Mesenchymal stem cell (in vitro differentiated cells and primary cell): Measurements from ENCODE around the gene CAPZA1.

ENCODE experiments used
- DNase-seq: peaks from one replicate; pipeline ENCODE4 v3.0.0-alpha.2; 2013
- H2AFZ ChIP-seq: one replicate; pipeline ENCODE4 v1.6.1; 2013; ENCODE audit warnings: low read depth, mild to moderate bottlenecking, control low read depth, inconsistent platforms, low read length, moderate library complexity
- H2AK5ac ChIP-seq: 2 replicates; pipeline ENCODE4 v1.6.1; 2013; ENCODE audit warnings: low read length, moderate library complexity, mild to moderate bottlenecking, inconsistent platforms; ENCODE audit not compliant: severe bottlenecking
- H2BK120ac ChIP-seq: one replicate; pipeline ENCODE4 v1.6.1; 2013; ENCODE audit warnings: low read depth, mild to moderate bottlenecking, inconsistent platforms, low read length, moderate library complexity
- H2BK12ac ChIP-seq, 2 experiments: one replicate each; pipeline ENCODE4 v1.6.1; 2013; ENCODE audit warnings: inconsistent platforms in 2 of 2, low read length in 2 of 2, mild to moderate bottlenecking in 2 of 2, moderate library complexity in 2 of 2, control low read depth in 1 of 2
- H2BK15ac ChIP-seq: one replicate; pipeline ENCODE4 v1.6.1; 2013; ENCODE audit warnings: mild to moderate bottlenecking, low read depth, inconsistent platforms; ENCODE audit not compliant: poor library complexity, severe bottlenecking
- H2BK5ac ChIP-seq: 2 replicates; pipeline ENCODE4 v1.6.1; 2013; ENCODE audit warnings: low read depth, mild to moderate bottlenecking, low read length, control low read depth, inconsistent platforms; ENCODE audit not compliant: poor library complexity, severe bottlenecking
- H3K14ac ChIP-seq, 2 experiments: one replicate each; pipeline ENCODE4 v1.6.1; 2013; ENCODE audit warnings: inconsistent platforms in 2 of 2, low read length in 2 of 2, control low read depth in 1 of 2, mild to moderate bottlenecking in 1 of 2, moderate library complexity in 1 of 2
- H3K18ac ChIP-seq, 2 experiments: one replicate each; pipeline ENCODE4 v1.6.1; 2013; ENCODE audit warnings: inconsistent platforms in 2 of 2, low read length in 2 of 2, control low read depth in 1 of 2, low read depth in 1 of 2, mild to moderate bottlenecking in 1 of 2
- H3K23ac ChIP-seq, 2 experiments: one replicate each; pipeline ENCODE4 v1.6.1; 2013; ENCODE audit warnings: inconsistent platforms in 2 of 2, low read length in 2 of 2, mild to moderate bottlenecking in 2 of 2, moderate library complexity in 2 of 2, control low read depth in 1 of 2
- H3K27ac ChIP-seq: 2 replicates; pipeline ENCODE4 v1.5.1; 2013; ENCODE audit warnings: mild to moderate bottlenecking, moderate library complexity, low read length, control low read depth, inconsistent platforms; ENCODE audit not compliant: poor library complexity, severe bottlenecking
- H3K27me3 ChIP-seq, 2 experiments: 2 replicates each; pipeline versions ENCODE4 v1.6.1 to v1.7.0; 2013; ENCODE audit warnings: low read length in 2 of 2, mild to moderate bottlenecking in 2 of 2, moderate library complexity in 2 of 2, control low read depth in 1 of 2, inconsistent platforms in 1 of 2; ENCODE audit not compliant: control insufficient read depth in 1 of 2, insufficient read depth in 1 of 2
- H3K36me3 ChIP-seq, 2 experiments: 2 replicates each; pipeline versions ENCODE4 v1.6.1 to v1.7.0; 2013; ENCODE audit warnings: low read length in 2 of 2, control low read depth in 1 of 2, inconsistent platforms in 1 of 2, low read depth in 1 of 2, mild to moderate bottlenecking in 1 of 2; ENCODE audit not compliant: insufficient read depth in 2 of 2, control insufficient read depth in 1 of 2
- H3K4ac ChIP-seq, 2 experiments: one replicate each; pipeline ENCODE4 v1.6.1; 2013; ENCODE audit warnings: inconsistent platforms in 2 of 2, low read length in 2 of 2, mild to moderate bottlenecking in 2 of 2, moderate library complexity in 2 of 2, control low read depth in 1 of 2, low read depth in 1 of 2
- H3K4me1 ChIP-seq: 2 replicates; pipeline ENCODE4 v1.6.1; 2013; ENCODE audit warnings: low read depth, low read length, control low read depth; ENCODE audit not compliant: control insufficient read depth, insufficient read depth
- H3K4me2 ChIP-seq: 2 replicates; pipeline ENCODE4 v1.6.1; 2013; ENCODE audit warnings: low read length, mild to moderate bottlenecking, inconsistent platforms; ENCODE audit not compliant: poor library complexity, severe bottlenecking
- H3K4me3 ChIP-seq, 2 experiments: 2 replicates each; pipeline versions ENCODE4 v1.5.1 to v1.7.0; 2013; ENCODE audit warnings: low read length in 2 of 2, mild to moderate bottlenecking in 2 of 2, control low read depth in 1 of 2, low read depth in 1 of 2; ENCODE audit not compliant: insufficient read depth in 1 of 2
- H3K79me1 ChIP-seq: replicated peaks from 2 replicates; pipeline ENCODE4 v1.6.1; 2013; ENCODE audit warnings: mild to moderate bottlenecking, control low read depth, low read length, inconsistent platforms; ENCODE audit not compliant: poor library complexity, severe bottlenecking
- H3K9ac ChIP-seq: 2 replicates; pipeline ENCODE4 v1.7.0; 2013; ENCODE audit warnings: mild to moderate bottlenecking, low read length, moderate library complexity
- H3K9me3 ChIP-seq: 2 replicates; pipeline ENCODE4 v1.7.0; 2013; ENCODE audit warnings: mild to moderate bottlenecking, low read length; ENCODE audit not compliant: control insufficient read depth
- H4K8ac ChIP-seq: one replicate; pipeline ENCODE4 v1.6.1; 2013; ENCODE audit warnings: inconsistent platforms, mild to moderate bottlenecking, low read length, moderate library complexity
- H4K91ac ChIP-seq: one replicate; pipeline ENCODE4 v1.6.1; 2013; ENCODE audit warnings: mild to moderate bottlenecking, low read length, inconsistent platforms
- WGBS: methylation state at CpG from one replicate; pipeline ENCODE4 v1.1.7; 2013; ENCODE audit warnings: mixed read lengths; 5-methylcytosine and 5-hydroxymethylcytosine counted together

The CAPZA1 gene

GRCh38 chr1:112646225-112646624 lies 26.6 kb downstream of the CAPZA1 start:
- H2AK5ac ChIP-seq = no peak overlapping the region
- no peak overlapping the region for H2BK15ac ChIP-seq
- H3K4me3 ChIP-seq = no peak overlapping the region
- no peak overlapping the region for H3K9ac ChIP-seq
- no peak overlapping the region for H3K18ac ChIP-seq
- no peak overlapping the region for H3K14ac ChIP-seq
- no peak overlapping the region for H2BK120ac ChIP-seq
- peaks cover 3% of the 10 kb centered on the region for H3K4me1 ChIP-seq
- no peak overlapping the region for H2BK5ac ChIP-seq
- WGBS = 95% methylated on average over 4 of the region's 4 CpGs
- DNase-seq = no peak
- no peak overlapping the region for H2AFZ ChIP-seq
- no peak overlapping the region for H2BK12ac ChIP-seq
- H3K27ac ChIP-seq = no peak overlapping the region
- peaks cover 9 to 65% of the 10 kb centered on the region in 2 experiments for H3K36me3 ChIP-seq
- no peaks in the 10 kb centered on the region for H3K27me3 ChIP-seq
- H4K91ac ChIP-seq = no peak overlapping the region
- H3K4ac ChIP-seq = no peak overlapping the region
- H3K23ac ChIP-seq = no peak overlapping the region
- no peak overlapping the region for H4K8ac ChIP-seq
- H3K79me1 ChIP-seq = peaks cover 3% of the 10 kb centered on the region
- H3K4me2 ChIP-seq = no peak overlapping the region
- H3K9me3 ChIP-seq = no peaks in the 10 kb centered on the region

GRCh38 chr1:112651205-112651604 lies 31.6 kb downstream of the CAPZA1 start:
- H3K14ac ChIP-seq = no peak overlapping the region
- no peak for DNase-seq
- no peak overlapping the region for H2BK120ac ChIP-seq
- no peak overlapping the region for H3K4me3 ChIP-seq
- no peak overlapping the region for H2AK5ac ChIP-seq
- peaks cover 4% of the 10 kb centered on the region for H3K79me1 ChIP-seq
- WGBS = no CpG with 5 or more reads among the region's 1 CpG
- H3K27ac ChIP-seq = peak overlapping the region; percentile 20
- no peak overlapping the region for H4K8ac ChIP-seq
- H3K23ac ChIP-seq = no peak overlapping the region
- H2BK15ac ChIP-seq = no peak overlapping the region
- peaks cover 2% of the 10 kb centered on the region for H3K4me1 ChIP-seq
- H3K9me3 ChIP-seq = no peaks in the 10 kb centered on the region
- no peak overlapping the region for H2BK5ac ChIP-seq
- no peak overlapping the region for H3K4ac ChIP-seq
- no peak overlapping the region for H3K18ac ChIP-seq
- H3K9ac ChIP-seq = no peak overlapping the region
- no peak overlapping the region for H4K91ac ChIP-seq
- no peak overlapping the region for H2BK12ac ChIP-seq
- H3K36me3 ChIP-seq = peaks cover 16 to 95% of the 10 kb centered on the region in 2 experiments
- H3K27me3 ChIP-seq = no peaks in the 10 kb centered on the region
- no peak overlapping the region for H2AFZ ChIP-seq
- no peak overlapping the region for H3K4me2 ChIP-seq

GRCh38 chr1:112665857-112666256 lies 46.2 kb downstream of the CAPZA1 start:
- H3K18ac ChIP-seq = no peak overlapping the region
- H3K9me3 ChIP-seq = no peaks in the 10 kb centered on the region
- no peak overlapping the region for H2BK12ac ChIP-seq
- no peak overlapping the region for H4K8ac ChIP-seq
- H4K91ac ChIP-seq = no peak overlapping the region
- no peak overlapping the region for H3K4me3 ChIP-seq
- no peak overlapping the region for H3K4ac ChIP-seq
- H3K9ac ChIP-seq = no peak overlapping the region
- no peaks in the 10 kb centered on the region for H3K27me3 ChIP-seq
- peaks cover 7% of the 10 kb centered on the region for H3K79me1 ChIP-seq
- H2AFZ ChIP-seq = no peak overlapping the region
- H3K4me2 ChIP-seq = no peak overlapping the region
- DNase-seq = no peak
- H3K4me1 ChIP-seq = no peaks in the 10 kb centered on the region
- no peak overlapping the region for H2BK120ac ChIP-seq
- no peak overlapping the region for H3K14ac ChIP-seq
- 88% methylated on average over 3 of the region's 3 CpGs for WGBS
- peaks cover 29 to 94% of the 10 kb centered on the region in 2 experiments for H3K36me3 ChIP-seq
- H2BK5ac ChIP-seq = no peak overlapping the region
- H3K27ac ChIP-seq = no peak overlapping the region
- no peak overlapping the region for H3K23ac ChIP-seq
- H2BK15ac ChIP-seq = no peak overlapping the region
- no peak overlapping the region for H2AK5ac ChIP-seq

GRCh38 chr1:112666946-112667345 lies 47.3 kb downstream of the CAPZA1 start:
- no peak overlapping the region for H3K4me2 ChIP-seq
- H3K18ac ChIP-seq = no peak overlapping the region
- no peak overlapping the region for H2BK15ac ChIP-seq
- no peak overlapping the region for H2AK5ac ChIP-seq
- H3K36me3 ChIP-seq = peaks cover 25 to 94% of the 10 kb centered on the region in 2 experiments
- H2BK5ac ChIP-seq = no peak overlapping the region
- no peak overlapping the region for H2BK12ac ChIP-seq
- no peak overlapping the region for H3K23ac ChIP-seq
- H3K4ac ChIP-seq = no peak overlapping the region
- no peak overlapping the region for H3K27ac ChIP-seq
- H3K9me3 ChIP-seq = no peaks in the 10 kb centered on the region
- 88% methylated on average over 1 of the region's 2 CpGs for WGBS
- H4K91ac ChIP-seq = no peak overlapping the region
- H2AFZ ChIP-seq = no peak overlapping the region
- no peak for DNase-seq
- H3K9ac ChIP-seq = no peak overlapping the region
- no peak overlapping the region for H2BK120ac ChIP-seq
- no peak overlapping the region for H4K8ac ChIP-seq
- peaks cover 3% of the 10 kb centered on the region for H3K79me1 ChIP-seq
- no peak overlapping the region for H3K14ac ChIP-seq
- no peaks in the 10 kb centered on the region for H3K27me3 ChIP-seq
- no peaks in the 10 kb centered on the region for H3K4me1 ChIP-seq
- no peak overlapping the region for H3K4me3 ChIP-seq
